Stimulated activated memory B cell treated with anti-CD40 and anti-IgM and Interleukin-4, amounts not matched to agents 10 μg/mL and 1 μg/mL and 100 μg/mL, for 72 hours (primary cell): ENCODE data around the gene GARIN5A.

ENCODE experiments used
- ATAC-seq: fragments of 150-1000 bp; cut with Tn5 transposase; 2 replicates; pipeline ENCODE4 v1.10.0; 2021
- H3K27ac Mint-ChIP-seq: one replicate; pipeline ENCODE4 v1.8.0; 2022; ENCODE audit warnings: mild to moderate bottlenecking, mixed read lengths
- H3K27me3 Mint-ChIP-seq: one replicate; pipeline ENCODE4 v1.8.0; 2022; ENCODE audit warnings: mixed read lengths
- H3K36me3 Mint-ChIP-seq: one replicate; pipeline ENCODE4 v1.8.0; 2022; ENCODE audit warnings: mixed read lengths
- H3K4me1 Mint-ChIP-seq: one replicate; pipeline ENCODE4 v1.8.0; 2022; ENCODE audit warnings: mixed read lengths
- H3K4me3 Mint-ChIP-seq: one replicate; pipeline ENCODE4 v1.8.0; 2022; ENCODE audit warnings: mild to moderate bottlenecking, moderate library complexity, mixed read lengths
- H3K9me3 Mint-ChIP-seq: one replicate; pipeline ENCODE4 v1.8.0; 2022; ENCODE audit warnings: mixed read lengths

GARIN5A gene

DNA sequence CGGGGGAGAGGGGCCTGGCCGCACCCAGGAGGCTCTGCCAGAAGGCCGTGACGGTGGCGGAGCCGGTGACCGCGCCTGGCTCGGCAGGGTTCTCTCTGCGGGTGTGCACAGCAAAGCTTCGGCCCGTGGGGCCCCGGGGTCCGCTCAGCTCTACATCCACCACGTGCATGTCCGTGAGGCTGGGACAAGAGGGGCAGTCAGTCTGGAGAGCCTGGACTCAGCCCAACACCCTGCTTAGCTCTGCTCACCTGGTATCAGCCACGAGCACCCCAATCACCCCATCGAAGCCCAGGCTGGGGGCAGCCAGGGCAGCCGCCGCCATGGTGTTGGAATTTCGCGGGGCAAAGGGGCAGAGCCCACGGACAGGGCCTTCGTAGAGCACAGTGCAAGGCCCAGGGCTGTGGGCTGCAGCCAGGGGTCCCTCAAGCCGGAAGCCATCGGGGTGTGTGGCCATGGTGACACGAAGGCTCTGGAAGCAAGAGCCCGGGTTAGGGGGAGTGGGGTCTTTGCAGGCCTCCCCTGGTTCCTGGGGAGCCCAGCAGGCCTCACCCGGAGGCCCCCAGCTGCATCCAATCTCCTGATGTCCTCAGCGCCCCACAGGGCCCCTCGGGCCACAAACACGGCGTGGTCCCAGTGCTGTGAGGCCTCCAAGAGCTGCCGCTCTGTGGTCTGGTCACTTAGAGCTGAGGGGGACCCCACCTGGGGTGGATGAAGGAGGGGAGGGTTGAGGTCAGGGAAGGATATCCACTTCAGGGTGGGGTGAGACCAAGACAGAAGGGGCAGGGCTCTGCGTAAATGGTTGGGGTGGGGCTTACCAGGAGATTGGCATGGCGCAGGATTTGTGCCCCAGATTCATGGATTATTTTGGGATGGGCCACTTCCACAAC, 35.7 kb upstream of the GARIN5A start:
- Mint-ChIP-seq H3K27me3 (peaks cover 32% of the 10 kb centered on the region), H3K36me3 (peaks cover 9% of the 10 kb centered on the region), H3K9me3 (peaks cover 2% of the 10 kb centered on the region), H3K4me1 (peaks cover 28% of the 10 kb centered on the region), H3K27ac (peak overlapping the region; percentile 89), H3K4me3 (no peak overlapping the region)
- no peak for ATAC-seq

DNA sequence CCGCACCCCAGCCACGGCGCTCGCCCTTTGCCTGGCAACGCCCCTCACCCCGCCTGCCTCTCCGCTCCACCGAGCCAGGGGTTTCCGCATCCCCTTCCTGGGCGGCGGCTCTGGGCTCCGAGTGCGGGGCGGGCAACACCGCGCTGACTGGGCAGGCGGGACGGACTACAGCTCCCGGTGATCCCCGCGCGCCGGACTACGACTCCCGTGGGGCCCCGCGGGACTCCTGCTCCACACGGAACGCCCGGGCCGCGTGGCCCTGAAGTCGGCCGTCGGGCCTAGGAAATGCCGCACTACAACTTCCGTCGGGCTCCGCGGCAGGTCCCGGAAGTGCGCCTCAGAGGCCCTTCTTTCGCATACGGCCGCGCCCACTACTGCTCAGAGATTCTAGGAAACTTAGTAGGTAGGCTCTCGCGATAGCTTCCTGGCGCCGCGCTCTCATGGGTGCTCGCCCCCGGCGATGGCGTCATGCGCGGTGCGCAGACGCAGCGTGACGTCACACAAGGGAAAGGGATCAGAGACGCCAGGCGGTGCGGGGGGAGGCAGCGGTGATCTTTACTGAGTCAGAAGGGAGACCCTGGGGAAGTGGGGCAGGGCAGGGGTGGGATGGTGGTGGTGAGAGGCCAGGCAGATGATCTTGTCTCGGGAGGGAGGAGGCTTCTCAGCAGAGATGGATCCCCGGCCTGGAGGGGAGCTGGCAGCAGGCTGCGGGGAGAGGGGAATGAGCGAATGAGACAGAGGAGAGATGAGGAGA, 34.6 kb upstream of the GARIN5A start, which contains the start of gene JOSD2:
Gene JOSD2, minus strand, starts transcription at position 123 of the 754 bp plus-strand sequence. CDS start 760 bp downstream, outside the sequence.
- H3K4me1 Mint-ChIP-seq = peaks cover 28% of the 10 kb centered on the region
- H3K9me3 Mint-ChIP-seq = peaks cover 2% of the 10 kb centered on the region
- peak; percentile 92 for ATAC-seq
- peak within 1 kb of the TSS; percentile 89 for H3K27ac Mint-ChIP-seq
- H3K4me3 Mint-ChIP-seq = peak within 1 kb of the TSS; percentile 82
- H3K27me3 Mint-ChIP-seq = peaks cover 30% of the 10 kb centered on the region
- peaks cover 18% of the 10 kb centered on the region for H3K36me3 Mint-ChIP-seq

DNA sequence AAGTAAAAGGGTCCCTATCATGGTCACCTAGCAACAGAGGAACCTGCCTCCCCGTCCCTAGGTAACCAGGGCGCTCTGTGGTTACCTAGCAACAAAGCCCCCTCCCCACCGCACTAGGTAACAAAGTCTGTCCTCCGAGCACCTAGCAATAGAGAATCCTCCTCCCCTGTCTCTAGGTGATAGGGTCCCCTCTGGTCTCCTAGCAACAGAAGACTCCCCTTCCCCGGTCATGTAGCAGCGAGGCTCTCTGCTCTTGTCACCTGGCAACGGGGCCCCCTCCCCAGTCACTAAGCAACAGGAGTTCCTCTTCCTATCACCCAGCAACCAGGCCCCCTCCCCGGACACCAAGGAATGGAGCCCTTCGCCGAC, 34.0 kb upstream of the GARIN5A start:
- Mint-ChIP-seq H3K27me3 (peaks cover 24% of the 10 kb centered on the region), H3K27ac (peak overlapping the region; percentile 89), H3K4me1 (peaks cover 28% of the 10 kb centered on the region), H3K36me3 (peaks cover 20% of the 10 kb centered on the region), H3K4me3 (peak overlapping the region; percentile 82), H3K9me3 (peaks cover 2% of the 10 kb centered on the region)
- no peak for ATAC-seq

DNA sequence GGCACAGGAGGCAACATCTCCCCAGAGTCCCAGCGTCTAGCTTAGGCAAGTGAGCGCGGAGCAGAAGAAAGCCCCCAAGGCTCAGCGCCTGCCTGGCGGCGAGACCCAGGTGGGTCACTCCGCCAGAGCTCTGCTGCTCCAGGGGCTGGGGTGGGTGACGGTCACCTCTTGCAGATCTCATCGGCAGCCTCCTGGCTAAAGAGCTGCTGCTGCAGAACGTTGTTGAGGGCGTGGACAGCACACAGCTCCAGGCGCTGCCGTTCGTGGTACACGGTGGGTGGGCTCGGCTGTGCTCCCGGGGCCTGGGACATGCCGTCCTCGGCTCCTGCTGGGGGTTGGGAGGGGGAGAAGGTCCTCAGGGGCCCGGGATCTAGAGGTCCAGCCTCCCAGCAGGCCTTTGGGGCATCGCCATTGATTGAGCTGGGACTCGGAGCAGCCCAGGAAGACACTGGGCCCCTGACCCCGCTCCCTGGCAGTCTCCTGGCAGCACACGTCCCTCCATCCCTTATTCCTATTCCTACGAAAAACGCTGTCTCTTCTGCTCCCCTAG, 33.5 kb upstream of the GARIN5A start:
- H3K36me3 Mint-ChIP-seq = peaks cover 24% of the 10 kb centered on the region
- H3K27me3 Mint-ChIP-seq = peaks cover 20% of the 10 kb centered on the region
- no peak for ATAC-seq
- H3K27ac Mint-ChIP-seq = peak overlapping the region; percentile 89
- peaks cover 2% of the 10 kb centered on the region for H3K9me3 Mint-ChIP-seq
- H3K4me1 Mint-ChIP-seq = peaks cover 28% of the 10 kb centered on the region
- H3K4me3 Mint-ChIP-seq = peak overlapping the region; percentile 82

DNA sequence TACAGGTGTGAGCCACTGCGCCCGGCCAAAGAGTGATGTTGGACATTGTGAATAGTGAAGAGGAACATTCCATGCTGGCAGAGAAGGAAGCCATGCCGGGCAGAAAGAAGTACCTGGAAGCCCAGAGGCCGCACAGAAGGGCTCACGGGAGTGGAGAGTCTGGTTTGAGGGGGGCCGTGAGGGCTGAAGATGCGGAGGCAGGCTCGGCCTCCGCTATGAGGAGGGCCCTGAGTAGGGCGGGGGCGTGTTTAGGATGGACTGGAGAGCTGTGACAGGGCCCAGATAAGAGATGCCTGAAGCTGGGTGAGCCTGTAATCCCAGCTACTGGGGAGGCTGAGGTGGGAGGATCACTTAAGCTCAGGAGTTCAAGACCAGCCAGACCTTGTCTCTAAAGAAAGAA, 32.7 kb upstream of the GARIN5A start:
- Mint-ChIP-seq H3K27ac (no peak overlapping the region), H3K27me3 (peaks cover 15% of the 10 kb centered on the region), H3K4me1 (peaks cover 28% of the 10 kb centered on the region), H3K4me3 (peak overlapping the region; percentile 49), H3K9me3 (peaks cover 2% of the 10 kb centered on the region), H3K36me3 (peaks cover 26% of the 10 kb centered on the region)
- no peak for ATAC-seq

DNA sequence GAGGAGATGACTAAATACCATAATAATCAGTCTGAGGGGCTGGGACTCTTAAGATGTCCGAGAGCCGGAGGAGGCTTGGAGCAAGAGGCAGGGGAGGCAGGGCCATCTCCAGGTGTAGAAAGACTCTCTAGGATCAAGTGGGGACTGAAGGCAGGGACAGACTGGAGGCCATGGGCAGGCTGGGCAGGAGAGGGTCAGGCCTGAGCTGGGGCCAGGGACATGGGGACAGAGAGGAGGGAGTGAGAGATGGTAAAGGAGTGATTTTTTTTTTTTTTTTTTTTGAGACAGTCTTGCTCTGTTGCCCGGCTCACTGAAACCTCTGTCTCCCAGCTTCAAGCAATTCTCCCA, 32.2 kb upstream of the GARIN5A start:
- ATAC-seq = no peak
- H3K27ac Mint-ChIP-seq = no peak overlapping the region

DNA sequence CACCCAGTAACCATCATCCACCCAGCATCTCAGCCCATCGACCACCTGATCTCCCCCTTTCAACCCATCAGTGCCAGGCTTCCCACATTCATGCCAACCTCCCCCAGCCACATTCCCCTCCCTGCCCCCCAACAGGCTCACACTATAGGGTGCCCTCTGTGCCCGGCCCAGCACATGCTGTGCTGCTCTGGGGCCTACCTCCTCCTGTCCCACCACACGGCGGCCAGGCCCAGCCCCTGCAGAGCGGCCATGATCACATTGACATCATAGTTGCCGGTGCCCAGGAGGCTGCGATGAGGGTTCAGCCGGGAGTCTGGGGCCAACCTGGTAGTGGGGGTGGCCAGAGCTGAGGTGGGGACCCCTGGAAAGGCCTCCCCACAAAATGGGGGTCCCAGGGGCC, 30.7 kb upstream of the GARIN5A start:
- Mint-ChIP-seq H3K4me1 (peaks cover 28% of the 10 kb centered on the region), H3K36me3 (peaks cover 26% of the 10 kb centered on the region), H3K4me3 (no peak overlapping the region), H3K27me3 (no peaks in the 10 kb centered on the region), H3K27ac (no peak overlapping the region), H3K9me3 (peaks cover 2% of the 10 kb centered on the region)
- no peak for ATAC-seq

More for the DNA sequence above, 32.2 kb upstream of the GARIN5A start:
- peaks cover 11% of the 10 kb centered on the region for H3K27me3 Mint-ChIP-seq
- peaks cover 26% of the 10 kb centered on the region for H3K36me3 Mint-ChIP-seq
- peaks cover 2% of the 10 kb centered on the region for H3K9me3 Mint-ChIP-seq
- no peak overlapping the region for H3K4me3 Mint-ChIP-seq
- H3K4me1 Mint-ChIP-seq = peaks cover 28% of the 10 kb centered on the region

DNA sequence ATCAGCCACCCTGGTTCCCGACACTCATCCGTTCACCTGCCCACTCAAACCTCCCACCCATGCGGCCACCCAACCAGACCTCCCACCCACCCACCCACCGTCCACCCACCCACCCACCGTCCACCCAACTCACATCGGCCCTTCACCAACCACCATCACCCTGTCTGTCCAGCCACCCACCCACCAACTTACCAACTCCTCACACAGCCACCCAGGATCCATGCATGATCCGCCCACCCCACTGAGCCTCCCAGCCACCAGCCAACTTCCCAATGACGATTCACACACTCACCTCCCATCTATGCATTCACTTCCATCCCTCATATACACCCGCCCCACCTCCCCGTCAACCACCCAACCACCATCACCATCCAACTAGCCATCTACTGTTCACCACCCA, 30.1 kb upstream of the GARIN5A start:
- H3K27me3 Mint-ChIP-seq = no peaks in the 10 kb centered on the region
- H3K27ac Mint-ChIP-seq = no peak overlapping the region
- peaks cover 24% of the 10 kb centered on the region for H3K4me1 Mint-ChIP-seq
- H3K4me3 Mint-ChIP-seq = no peak overlapping the region
- peaks cover 26% of the 10 kb centered on the region for H3K36me3 Mint-ChIP-seq
- peaks cover 2% of the 10 kb centered on the region for H3K9me3 Mint-ChIP-seq
- no peak for ATAC-seq

DNA sequence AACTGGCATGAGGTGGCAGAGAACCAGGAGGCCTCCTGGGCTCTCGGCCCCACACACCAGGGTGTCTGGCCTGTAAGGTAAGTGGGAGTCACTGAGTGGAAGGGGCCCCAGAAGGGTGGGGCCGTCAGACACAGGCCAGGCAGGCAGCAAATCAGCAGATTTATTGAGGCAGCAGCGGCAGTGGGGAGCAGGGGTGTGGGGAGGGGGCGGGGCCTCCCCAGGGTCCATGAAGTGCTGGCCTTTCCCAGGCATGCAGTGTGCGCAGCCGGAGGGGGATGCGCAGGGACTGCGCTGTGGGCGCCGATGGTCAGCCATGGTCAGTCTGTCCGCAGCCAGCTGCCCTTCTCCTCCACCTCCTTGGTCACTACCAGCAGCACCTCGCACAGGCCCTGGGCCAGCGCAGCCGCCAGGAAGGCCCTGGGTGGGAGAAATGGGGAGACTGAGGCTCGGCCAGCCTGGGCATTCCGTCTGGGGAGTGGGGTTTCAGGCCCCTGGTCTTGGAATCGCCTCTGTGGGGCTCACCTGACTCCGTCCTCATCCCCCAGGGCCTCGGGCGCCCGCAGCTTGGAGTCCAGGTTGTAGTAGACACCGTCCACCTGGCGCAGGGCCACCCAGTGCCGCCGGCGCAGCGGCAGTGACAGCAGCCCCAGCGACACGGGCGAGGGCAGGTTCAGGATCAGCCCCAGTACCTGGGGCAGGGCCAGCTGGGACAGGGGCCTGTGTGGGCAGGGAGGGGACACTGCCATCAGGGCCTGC, 29.4 kb upstream of the GARIN5A start:
- Mint-ChIP-seq H3K4me3 (no peak overlapping the region), H3K36me3 (peaks cover 26% of the 10 kb centered on the region), H3K9me3 (no peaks in the 10 kb centered on the region), H3K27ac (no peak overlapping the region), H3K27me3 (no peaks in the 10 kb centered on the region), H3K4me1 (peaks cover 18% of the 10 kb centered on the region)
- ATAC-seq = no peak

DNA sequence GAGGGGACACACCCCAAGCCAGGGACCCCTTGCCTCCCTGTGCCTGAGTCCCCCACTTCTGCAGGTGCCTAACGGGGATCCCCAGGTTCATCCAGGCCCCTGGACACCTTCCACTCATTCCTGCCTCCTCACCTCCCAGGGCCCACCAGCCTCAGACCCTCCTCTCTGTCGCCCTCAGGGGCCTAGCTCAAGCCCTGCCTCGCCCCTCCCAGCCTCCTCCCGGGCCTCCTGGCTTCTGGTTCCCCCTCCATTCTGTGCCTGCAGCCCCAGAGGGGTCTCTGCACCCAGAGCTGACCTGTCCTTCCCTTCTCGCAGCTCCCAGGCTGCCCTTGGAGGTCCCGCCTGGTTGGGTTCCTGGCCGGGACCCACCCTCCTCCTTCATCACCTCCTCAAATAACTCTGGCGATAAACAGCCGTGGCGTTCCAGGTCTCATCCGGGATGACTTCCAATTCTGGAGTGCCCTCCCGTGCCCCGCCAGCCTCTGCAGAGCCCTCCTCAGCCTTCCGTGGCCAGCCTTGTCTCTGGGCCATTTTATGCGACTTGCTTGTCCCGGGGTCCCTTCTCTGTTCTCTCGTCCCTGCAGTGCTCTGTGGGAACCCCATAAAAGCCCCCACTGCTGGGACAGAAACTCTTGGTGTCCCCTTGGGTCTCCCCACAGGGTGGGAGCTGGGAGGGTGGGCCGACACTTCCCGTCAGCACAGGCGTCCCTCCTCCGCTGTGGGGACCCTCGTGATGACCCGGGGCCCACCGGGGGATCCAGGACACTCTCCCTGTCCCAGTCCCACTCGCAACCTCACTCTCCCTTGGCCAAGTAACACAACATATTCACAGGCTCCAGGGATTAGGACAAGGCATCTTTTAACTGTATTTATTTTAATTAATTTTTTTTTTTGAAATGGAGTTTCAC, 25.2 kb upstream of the GARIN5A start:
- Mint-ChIP-seq H3K27ac (no peak overlapping the region), H3K9me3 (no peaks in the 10 kb centered on the region), H3K4me3 (no peak overlapping the region)

DNA sequence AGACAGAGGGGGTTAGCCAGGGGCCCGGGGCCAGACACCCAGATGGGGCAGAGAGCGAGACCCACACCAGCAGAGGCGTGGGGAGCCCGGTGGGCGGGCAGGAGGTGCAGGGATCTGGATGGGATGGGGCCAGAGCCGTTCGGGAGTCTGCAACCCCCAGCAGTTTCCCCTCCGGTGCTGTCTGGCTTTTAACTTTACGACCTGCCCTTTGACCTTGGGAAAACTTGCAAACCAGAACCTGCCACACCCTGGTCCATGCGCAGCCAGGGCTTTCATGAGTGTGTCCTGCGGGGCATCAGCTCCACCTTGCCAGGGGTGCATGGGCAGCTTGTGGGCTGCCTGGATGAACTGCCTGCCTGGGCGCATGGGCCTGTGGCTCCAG, 24.5 kb upstream of the GARIN5A start:
- H3K9me3 Mint-ChIP-seq = no peaks in the 10 kb centered on the region
- no peak overlapping the region for H3K27ac Mint-ChIP-seq
- H3K27me3 Mint-ChIP-seq = no peaks in the 10 kb centered on the region
- H3K4me1 Mint-ChIP-seq = no peaks in the 10 kb centered on the region
- H3K4me3 Mint-ChIP-seq = no peak overlapping the region
- peaks cover 10% of the 10 kb centered on the region for H3K36me3 Mint-ChIP-seq
- ATAC-seq = no peak

More for the DNA sequence above, 25.2 kb upstream of the GARIN5A start:
- H3K36me3 Mint-ChIP-seq = peaks cover 11% of the 10 kb centered on the region
- no peak for ATAC-seq
- H3K4me1 Mint-ChIP-seq = no peaks in the 10 kb centered on the region
- H3K27me3 Mint-ChIP-seq = no peaks in the 10 kb centered on the region

DNA sequence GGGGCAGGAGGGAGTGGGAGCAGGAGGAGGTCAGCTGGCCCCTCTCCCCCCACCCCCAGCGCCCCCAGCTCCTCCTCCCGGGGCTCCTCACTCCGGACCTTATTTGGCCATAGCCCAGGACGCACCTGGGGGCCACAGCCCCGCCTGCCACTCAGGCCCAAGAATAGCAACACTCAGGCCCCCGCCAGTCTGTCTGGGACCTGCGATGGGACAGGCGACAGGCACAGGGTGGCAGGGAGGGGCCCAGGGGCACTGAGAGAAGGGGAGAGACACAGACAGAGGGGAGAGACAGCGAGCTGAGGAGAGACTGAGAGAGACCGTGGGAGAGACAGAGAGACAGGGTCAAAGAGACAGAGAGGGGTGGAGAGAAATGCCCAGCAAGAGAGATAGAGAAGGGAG, 24.1 kb upstream of the GARIN5A start:
- H3K4me1 Mint-ChIP-seq = no peaks in the 10 kb centered on the region
- peaks cover 11% of the 10 kb centered on the region for H3K36me3 Mint-ChIP-seq
- H3K27me3 Mint-ChIP-seq = no peaks in the 10 kb centered on the region
- ATAC-seq = peak; percentile 40
- no peaks in the 10 kb centered on the region for H3K9me3 Mint-ChIP-seq
- H3K4me3 Mint-ChIP-seq = no peak overlapping the region
- no peak overlapping the region for H3K27ac Mint-ChIP-seq

DNA sequence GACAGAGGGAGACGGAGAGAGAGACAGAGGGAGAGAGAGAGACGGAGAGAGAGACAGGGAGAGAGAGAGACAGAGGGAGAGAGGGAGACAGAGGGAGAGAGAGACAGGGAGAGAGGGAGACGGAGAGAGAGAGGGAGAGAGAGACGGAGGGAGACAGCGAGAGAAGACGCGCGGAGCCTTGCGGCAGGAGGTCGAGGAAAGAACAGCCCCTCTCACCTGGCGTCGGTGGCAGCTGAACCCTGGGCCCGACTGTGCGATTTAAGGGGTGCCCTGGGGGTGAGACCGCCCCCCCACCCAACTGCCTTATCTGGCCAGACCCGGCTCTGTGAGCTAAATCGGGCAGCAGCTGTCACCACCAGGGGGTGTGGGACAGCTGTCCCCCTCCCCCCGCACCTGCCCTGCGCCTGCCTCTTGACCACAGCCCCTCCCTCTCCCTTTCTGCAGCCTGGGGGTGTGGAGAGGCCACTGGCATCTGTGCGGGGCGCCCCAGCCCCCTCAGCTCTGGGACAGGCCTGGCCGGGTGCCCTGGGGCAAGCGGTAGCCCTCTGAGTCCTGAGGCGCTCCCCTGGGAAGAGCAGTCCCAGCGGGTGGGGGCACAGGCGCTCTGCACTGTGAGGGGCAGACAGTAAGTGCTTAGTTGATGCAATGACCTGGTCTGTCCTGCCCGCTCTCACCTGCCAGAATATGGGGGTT, 23.6 kb upstream of the GARIN5A start:
- peak; percentile 60 for ATAC-seq
- Mint-ChIP-seq H3K4me1 (no peaks in the 10 kb centered on the region), H3K4me3 (no peak overlapping the region), H3K36me3 (peaks cover 8% of the 10 kb centered on the region), H3K9me3 (no peaks in the 10 kb centered on the region), H3K27me3 (no peaks in the 10 kb centered on the region), H3K27ac (no peak overlapping the region)
